ENCODE data around the gene LYPLAL1. TPM values are rescaled to one million over a fixed set of nuclear protein-coding genes. Genes with fewer than 3 reads are reported as not detected.

LYPLAL1 gene
- total and polyA plus RNA-seq, 2 of the 8 experiments (the other 6 are each of a cell fraction or from before 2014, with no cell fraction given) = 6.3 to 23.8 TPM

DNA sequence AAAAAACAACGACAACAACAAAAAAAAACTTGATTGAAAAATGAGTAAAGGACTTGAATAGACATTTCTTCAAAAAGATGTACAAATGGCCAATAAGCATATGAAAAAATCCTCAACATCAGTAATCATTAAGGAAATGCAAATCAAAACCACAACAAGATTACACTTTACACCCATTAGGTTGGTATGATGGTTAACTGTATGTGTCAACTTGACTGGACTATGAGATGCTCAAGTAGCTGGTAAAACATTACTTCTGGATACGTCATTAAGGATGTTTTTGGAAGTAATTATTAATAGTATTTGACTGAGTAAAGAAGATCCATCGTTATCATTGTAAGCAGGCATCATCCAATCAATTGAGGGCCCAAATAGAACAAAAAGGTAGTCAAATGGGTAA is 34.9 kb upstream of the LYPLAL1 start:
- Histone ChIP-seq H3K36me3 (ENCODE audit: control insufficient read depth in 2 of 4, insufficient read depth in 4 of 4, low read length in 3 of 4) (no peaks in the 10 kb centered on the region), H2BK15ac (ENCODE audit: low read length) (no peak overlapping the region), H3K4me3 (ENCODE audit: extremely low read depth in 1 of 4, insufficient read depth in 2 of 4, low read depth in 3 of 4, low read length in 4 of 4) (no peak overlapping the region), H3K79me1 (ENCODE audit: low read depth, low read length) (no peaks in the 10 kb centered on the region), H3K9ac (replicated peaks in 1 of 4; ENCODE audit: extremely low read depth in 1 of 4, low read depth in 3 of 4, low read length in 3 of 4) (no peak overlapping the region), H4K5ac (ENCODE audit: insufficient read length, low read depth, low read length) (no peak overlapping the region), H3K79me2 (ENCODE audit: control insufficient read depth in 1 of 2, insufficient read depth in 2 of 2, low read length in 2 of 2) (no peaks in the 10 kb centered on the region), H4K20me1 (replicated peaks in 1 of 2; ENCODE audit: control insufficient read depth in 1 of 2, insufficient read depth in 2 of 2, low read length in 2 of 2) (no peaks in the 10 kb centered on the region), H3K56ac (replicated peaks; ENCODE audit: insufficient read length, low read depth, low read length) (no peak overlapping the region), H3K4ac (replicated peaks; ENCODE audit: insufficient read length, low read depth, low read length) (no peak overlapping the region), H3K18ac (ENCODE audit: extremely low read depth, low read length) (no peak overlapping the region), H3K27me3 (replicated peaks in 1 of 4; ENCODE audit: control insufficient read depth in 3 of 4, extremely low read depth in 1 of 4, insufficient read depth in 3 of 4, low read length in 3 of 4) (no peaks in the 10 kb centered on the region), H2BK5ac (ENCODE audit: low read depth, low read length) (no peak overlapping the region), H2BK120ac (replicated peaks; ENCODE audit: low read depth, low read length) (no peak overlapping the region), H3K4me2 (ENCODE audit: insufficient read depth in 1 of 2, low read depth in 2 of 2, low read length in 2 of 2) (no peak overlapping the region), H2BK12ac (ENCODE audit: low read depth, low read length) (no peak overlapping the region), H3K27ac (ENCODE audit: low read depth, low read length) (no peak overlapping the region), H2AK5ac (ENCODE audit: low read depth, low read length) (no peak overlapping the region), H2BK20ac (ENCODE audit: low read length) (no peak overlapping the region), H3K23ac (ENCODE audit: insufficient read length) (no peak overlapping the region), H4K91ac (replicated peaks; ENCODE audit: insufficient read length, low read length) (no peak overlapping the region), H3K9me3 (ENCODE audit: insufficient read depth in 2 of 2, low read depth in 1 of 2, low read length in 1 of 2) (no peaks in the 10 kb centered on the region), H4K8ac (ENCODE audit: extremely low read depth, insufficient read depth, low read length) (no peak overlapping the region), H2AFZ (ENCODE audit: low read length) (no peak overlapping the region), H3K23me2 (ENCODE audit: low read depth, low read length) (no peaks in the 10 kb centered on the region), H3K14ac (ENCODE audit: insufficient read length) (no peak overlapping the region), H3K4me1 (replicated peaks in 1 of 4; ENCODE audit: control insufficient read depth in 3 of 4, insufficient read depth in 4 of 4, low read length in 3 of 4) (no peaks in the 10 kb centered on the region)
- ChIA-PET CTCF (ENCODE audit: partially characterized antibody) (no interaction called here), POLR2A (ENCODE audit: partially characterized antibody) (no interaction called here)
- DNase-seq (ENCODE audit: low read depth in 1 of 2, low spot score in 2 of 2) = no peak
- 90% methylated on average over 3 of the region's 3 CpGs; no CpG with 5 or more reads in 1 of the 2 experiments for WGBS, 2 experiments (ENCODE audit: extremely low coverage in 1 of 2, insufficient coverage in 1 of 2, insufficient read length in 1 of 2, insufficient replicate concordance in 2 of 2, low coverage in 1 of 2, low lambda C conversion rate in 2 of 2, missing lambda C conversion rate in 1 of 2)
- FAIRE-seq = no peak
- TF ChIP-seq BACH1 (IDR thresholded peaks at IDR 0.05; ENCODE audit: low read length) (no peak), GABPA (IDR thresholded peaks at IDR 0.05; ENCODE audit: borderline replicate concordance, insufficient read depth, low read length) (no peak), CEBPB (IDR thresholded peaks at IDR 0.05; ENCODE audit: low read depth, low read length) (no peak), SIN3A (conservative IDR thresholded peaks at IDR 0.05 in 1 of 2, IDR thresholded peaks at IDR 0.05 in 1 of 2; ENCODE audit: low read depth in 1 of 2, low read length in 2 of 2) (no peak), SP1 (IDR thresholded peaks at IDR 0.05; ENCODE audit: low read depth, low read length) (no peak), RNF2 (IDR thresholded peaks at IDR 0.05; ENCODE audit: borderline replicate concordance, low read depth, low read length, missing control alignments, poor library complexity, severe bottlenecking) (no peak), NRF1 (IDR thresholded peaks at IDR 0.05; ENCODE audit: low read depth, low read length) (no peak), GTF2F1 (IDR thresholded peaks at IDR 0.05; ENCODE audit: borderline replicate concordance, low read depth, low read length) (no peak), EZH2 (IDR thresholded peaks at IDR 0.05; ENCODE audit: low read depth, low read length, severe bottlenecking) (no peak)
- TF ChIP-seq, protein P1, sequence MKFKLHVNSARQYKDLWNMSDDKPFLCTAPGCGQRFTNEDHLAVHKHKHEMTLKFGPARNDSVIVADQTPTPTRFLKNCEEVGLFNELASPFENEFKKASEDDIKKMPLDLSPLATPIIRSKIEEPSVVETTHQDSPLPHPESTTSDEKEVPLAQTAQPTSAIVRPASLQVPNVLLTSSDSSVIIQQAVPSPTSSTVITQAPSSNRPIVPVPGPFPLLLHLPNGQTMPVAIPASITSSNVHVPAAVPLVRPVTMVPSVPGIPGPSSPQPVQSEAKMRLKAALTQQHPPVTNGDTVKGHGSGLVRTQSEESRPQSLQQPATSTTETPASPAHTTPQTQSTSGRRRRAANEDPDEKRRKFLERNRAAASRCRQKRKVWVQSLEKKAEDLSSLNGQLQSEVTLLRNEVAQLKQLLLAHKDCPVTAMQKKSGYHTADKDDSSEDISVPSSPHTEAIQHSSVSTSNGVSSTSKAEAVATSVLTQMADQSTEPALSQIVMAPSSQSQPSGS (IDR thresholded peaks at IDR 0.05; ENCODE audit: low read length) = no peak
- TF ChIP-seq, protein P2, sequence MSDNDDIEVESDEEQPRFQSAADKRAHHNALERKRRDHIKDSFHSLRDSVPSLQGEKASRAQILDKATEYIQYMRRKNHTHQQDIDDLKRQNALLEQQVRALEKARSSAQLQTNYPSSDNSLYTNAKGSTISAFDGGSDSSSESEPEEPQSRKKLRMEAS (IDR thresholded peaks at IDR 0.05) = no peak
- TF ChIP-seq, protein P3, sequence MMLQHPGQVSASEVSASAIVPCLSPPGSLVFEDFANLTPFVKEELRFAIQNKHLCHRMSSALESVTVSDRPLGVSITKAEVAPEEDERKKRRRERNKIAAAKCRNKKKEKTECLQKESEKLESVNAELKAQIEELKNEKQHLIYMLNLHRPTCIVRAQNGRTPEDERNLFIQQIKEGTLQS (IDR thresholded peaks at IDR 0.05; ENCODE audit: insufficient read depth, low read depth, low read length) = no peak

All from H1 (cell line).